ENCODE data around the gene PAFAH2.
A peak's percentile ranks its signal among the peaks of the same experiment; 100 is the strongest.

The PAFAH2 gene

DNA sequence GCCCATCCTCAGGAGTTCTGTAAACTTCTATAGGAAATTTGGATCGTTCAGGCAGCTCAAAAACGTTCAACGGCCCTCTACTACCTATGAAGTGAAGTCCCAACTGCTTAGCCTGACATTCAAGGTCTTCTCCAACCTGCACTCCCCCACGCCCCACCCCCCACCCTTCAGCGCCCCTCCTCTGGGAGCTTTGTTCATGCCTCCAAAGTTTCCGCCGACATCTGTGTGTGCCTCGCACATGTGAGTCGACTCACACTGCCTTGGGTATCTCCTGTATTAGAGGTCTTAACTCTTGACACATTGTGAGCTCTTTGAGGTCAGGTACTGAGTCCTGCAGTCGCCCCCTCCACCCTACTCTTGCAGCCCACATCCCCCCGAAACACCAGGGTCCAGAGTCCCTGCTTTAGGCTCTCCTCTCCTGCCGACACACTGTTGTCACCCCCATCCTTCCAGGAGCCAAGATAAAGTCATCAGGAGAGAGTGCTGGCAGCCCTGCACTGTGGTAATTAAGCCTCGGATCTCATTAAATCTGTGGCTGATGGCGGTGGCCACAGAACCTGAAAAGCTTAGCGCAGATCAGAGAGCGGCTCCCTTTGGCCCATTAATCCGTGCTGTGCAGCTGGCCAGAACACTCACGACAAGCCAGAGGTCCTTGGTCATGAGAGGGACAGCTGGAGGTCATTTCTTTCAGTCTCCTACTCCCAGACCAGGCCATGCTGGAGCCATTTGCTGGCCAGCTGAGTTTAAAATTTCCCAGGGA is 1.4 kb upstream of the PAFAH2 start:
- no peaks in the 10 kb centered on the region for H3K36me3 ChIP-seq (ENCODE audit: control insufficient read depth, insufficient read depth, low read length)
- H3K4me3 ChIP-seq (ENCODE audit: low read length) = no peak overlapping the region
- H3K4me1 ChIP-seq (ENCODE audit: control insufficient read depth, insufficient read depth, low read length) = peaks cover 10% of the 10 kb centered on the region
- no peaks in the 10 kb centered on the region for H3K9me3 ChIP-seq (ENCODE audit: control insufficient read depth, low read length)
- H3K9ac ChIP-seq (ENCODE audit: low read length) = no peak overlapping the region
- no peaks in the 10 kb centered on the region for H3K27me3 ChIP-seq (ENCODE audit: control insufficient read depth, insufficient read depth, low read length)

DNA sequence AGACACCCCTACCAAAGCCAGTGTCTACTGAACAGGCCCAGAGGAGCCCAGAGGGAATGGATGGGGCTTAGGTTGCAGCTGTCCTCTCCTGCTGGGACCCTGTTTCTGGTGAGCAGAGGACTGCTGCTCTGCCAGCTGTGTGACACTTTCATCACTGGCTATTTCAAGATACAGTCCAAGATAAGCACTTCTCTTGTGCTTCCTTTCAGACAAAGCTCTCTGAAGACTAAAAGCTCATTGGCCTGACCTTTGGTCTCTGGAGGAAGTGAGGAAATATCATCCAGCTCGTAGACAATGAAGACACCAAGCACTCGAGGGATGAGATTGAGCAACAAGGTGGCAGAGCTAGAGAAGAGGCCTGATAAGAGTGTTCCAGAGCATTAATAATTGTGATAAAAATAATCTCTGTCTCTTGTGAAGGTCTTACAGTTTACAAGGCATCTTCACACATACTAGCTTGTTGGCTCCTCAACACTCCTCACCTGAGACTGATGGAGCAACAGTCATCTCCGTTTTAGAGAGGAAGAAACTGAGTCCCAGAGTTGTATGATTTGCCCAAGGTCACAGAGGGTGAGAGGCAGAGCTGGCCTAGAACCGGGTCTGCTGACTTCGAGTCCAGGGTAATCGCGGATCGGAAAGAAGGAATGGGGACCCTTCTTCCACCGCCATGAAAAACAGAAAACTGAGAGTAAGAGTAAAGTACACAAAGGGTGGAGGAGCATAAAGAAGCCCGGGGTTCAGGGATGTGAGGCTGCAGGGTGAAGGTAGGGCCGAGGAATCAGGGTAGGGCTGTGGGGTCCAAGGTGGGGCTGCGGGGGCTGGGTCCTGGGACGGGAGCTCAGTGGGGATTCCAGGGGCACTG is 666 bp downstream of the PAFAH2 start:
- peak overlapping the region; percentile 81 for H3K9ac ChIP-seq (ENCODE audit: low read length)
- peak overlapping the region; percentile 68 for H3K4me3 ChIP-seq (ENCODE audit: low read length)
- H3K4me1 ChIP-seq (ENCODE audit: control insufficient read depth, insufficient read depth, low read length) = peaks cover 10% of the 10 kb centered on the region
- H3K27me3 ChIP-seq (ENCODE audit: control insufficient read depth, insufficient read depth, low read length) = no peaks in the 10 kb centered on the region
- no peaks in the 10 kb centered on the region for H3K9me3 ChIP-seq (ENCODE audit: control insufficient read depth, low read length)
- H3K36me3 ChIP-seq (ENCODE audit: control insufficient read depth, insufficient read depth, low read length) = no peaks in the 10 kb centered on the region

DNA sequence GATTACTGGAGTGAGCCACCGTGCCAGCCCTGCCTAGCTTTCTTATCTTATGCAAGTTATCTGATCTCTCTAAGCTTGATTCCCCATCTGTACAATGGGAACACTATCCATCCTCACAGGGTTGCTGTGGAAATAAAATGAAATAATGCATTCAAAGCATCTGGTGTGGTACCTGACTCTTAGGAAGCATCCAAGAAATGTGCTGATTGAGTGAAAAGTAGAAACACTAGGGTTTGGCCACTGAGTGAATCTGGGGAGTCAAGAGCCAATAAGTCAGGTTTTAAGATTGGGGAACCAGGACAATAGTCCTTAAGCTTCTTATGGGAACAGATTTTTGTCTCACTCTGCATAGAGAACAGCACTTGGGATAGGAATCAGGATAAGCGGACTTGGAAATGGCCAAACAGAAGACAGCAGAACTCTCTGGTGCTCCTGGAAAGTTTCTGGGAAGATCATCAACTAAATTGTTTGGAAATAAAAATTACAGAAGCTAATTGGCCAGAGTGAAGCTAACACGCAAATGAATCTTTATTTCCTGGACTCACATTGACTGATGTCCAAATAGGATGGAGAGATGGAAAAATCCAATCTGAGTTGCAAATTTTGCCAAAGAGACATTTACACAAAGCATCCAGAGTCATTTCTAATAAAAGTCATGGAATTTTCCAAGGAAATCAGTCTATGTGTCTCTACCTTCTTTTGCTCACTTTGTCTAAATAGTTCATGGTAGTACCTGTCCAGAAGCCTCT is 3.3 kb downstream of the PAFAH2 start:
- H3K9ac ChIP-seq (ENCODE audit: low read length) = no peak overlapping the region
- H3K27me3 ChIP-seq (ENCODE audit: control insufficient read depth, insufficient read depth, low read length) = no peaks in the 10 kb centered on the region

GRCh38 chr1:25993197-25993951 is 4.5 kb downstream of the PAFAH2 start:
- Histone ChIP-seq H3K9ac (ENCODE audit: low read length) (no peak overlapping the region), H3K4me1 (ENCODE audit: control insufficient read depth, insufficient read depth, low read length) (peaks cover 10% of the 10 kb centered on the region), H3K4me3 (ENCODE audit: low read length) (no peak overlapping the region), H3K27me3 (ENCODE audit: control insufficient read depth, insufficient read depth, low read length) (no peaks in the 10 kb centered on the region), H3K36me3 (ENCODE audit: control insufficient read depth, insufficient read depth, low read length) (peaks cover 7% of the 10 kb centered on the region), H3K9me3 (ENCODE audit: control insufficient read depth, low read length) (no peaks in the 10 kb centered on the region)

More for the DNA sequence above, 3.3 kb downstream of the PAFAH2 start:
- no peak overlapping the region for H3K4me3 ChIP-seq (ENCODE audit: low read length)
- H3K9me3 ChIP-seq (ENCODE audit: control insufficient read depth, low read length) = no peaks in the 10 kb centered on the region
- H3K4me1 ChIP-seq (ENCODE audit: control insufficient read depth, insufficient read depth, low read length) = peaks cover 10% of the 10 kb centered on the region
- peaks cover 1% of the 10 kb centered on the region for H3K36me3 ChIP-seq (ENCODE audit: control insufficient read depth, insufficient read depth, low read length)

GRCh38 chr1:25992689-25993171 is 5.1 kb downstream of the PAFAH2 start:
- no peaks in the 10 kb centered on the region for H3K27me3 ChIP-seq (ENCODE audit: control insufficient read depth, insufficient read depth, low read length)
- H3K9ac ChIP-seq (ENCODE audit: low read length) = no peak overlapping the region
- H3K4me1 ChIP-seq (ENCODE audit: control insufficient read depth, insufficient read depth, low read length) = peaks cover 10% of the 10 kb centered on the region
- no peaks in the 10 kb centered on the region for H3K9me3 ChIP-seq (ENCODE audit: control insufficient read depth, low read length)
- no peak overlapping the region for H3K4me3 ChIP-seq (ENCODE audit: low read length)
- peaks cover 7% of the 10 kb centered on the region for H3K36me3 ChIP-seq (ENCODE audit: control insufficient read depth, insufficient read depth, low read length)

DNA sequence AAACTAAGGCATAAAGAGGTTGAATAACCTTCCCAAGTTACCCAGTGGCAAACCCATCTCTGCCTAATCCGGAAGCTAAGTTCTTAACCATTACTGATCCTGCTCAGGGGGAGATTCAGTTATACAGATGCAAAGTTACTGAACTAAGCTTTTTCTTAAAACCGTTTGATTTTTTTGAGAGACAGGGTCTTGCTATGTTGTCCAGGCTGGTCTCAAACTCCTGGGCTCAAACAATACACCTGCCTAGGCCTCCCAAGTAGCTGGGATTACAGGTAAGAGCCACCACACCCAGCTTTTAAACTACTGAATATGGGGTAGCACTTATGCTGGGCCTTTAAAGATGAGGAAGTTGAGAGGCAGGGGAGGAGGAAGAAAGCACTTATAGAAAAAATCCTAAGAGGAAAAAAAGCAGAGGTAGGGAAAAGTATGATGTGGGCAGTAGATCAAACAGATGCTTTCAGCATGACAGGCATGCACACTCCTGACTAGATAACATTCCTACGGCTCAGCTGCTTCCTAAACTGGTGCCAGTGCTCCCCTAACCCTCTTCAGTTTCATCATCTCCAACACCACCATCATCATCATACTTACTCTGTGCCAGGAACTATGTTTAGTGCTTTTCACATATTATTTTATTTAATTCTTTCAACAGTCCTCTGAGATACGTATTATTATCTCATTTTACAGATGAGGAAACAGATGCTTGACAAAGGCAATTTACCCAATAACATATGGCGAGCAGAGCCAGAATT is 5.8 kb downstream of the PAFAH2 start:
- no peak overlapping the region for H3K9ac ChIP-seq (ENCODE audit: low read length)
- no peak overlapping the region for H3K4me3 ChIP-seq (ENCODE audit: low read length)
- H3K36me3 ChIP-seq (ENCODE audit: control insufficient read depth, insufficient read depth, low read length) = peaks cover 7% of the 10 kb centered on the region
- H3K9me3 ChIP-seq (ENCODE audit: control insufficient read depth, low read length) = no peaks in the 10 kb centered on the region
- peaks cover 5% of the 10 kb centered on the region for H3K4me1 ChIP-seq (ENCODE audit: control insufficient read depth, insufficient read depth, low read length)
- H3K27me3 ChIP-seq (ENCODE audit: control insufficient read depth, insufficient read depth, low read length) = no peaks in the 10 kb centered on the region

DNA sequence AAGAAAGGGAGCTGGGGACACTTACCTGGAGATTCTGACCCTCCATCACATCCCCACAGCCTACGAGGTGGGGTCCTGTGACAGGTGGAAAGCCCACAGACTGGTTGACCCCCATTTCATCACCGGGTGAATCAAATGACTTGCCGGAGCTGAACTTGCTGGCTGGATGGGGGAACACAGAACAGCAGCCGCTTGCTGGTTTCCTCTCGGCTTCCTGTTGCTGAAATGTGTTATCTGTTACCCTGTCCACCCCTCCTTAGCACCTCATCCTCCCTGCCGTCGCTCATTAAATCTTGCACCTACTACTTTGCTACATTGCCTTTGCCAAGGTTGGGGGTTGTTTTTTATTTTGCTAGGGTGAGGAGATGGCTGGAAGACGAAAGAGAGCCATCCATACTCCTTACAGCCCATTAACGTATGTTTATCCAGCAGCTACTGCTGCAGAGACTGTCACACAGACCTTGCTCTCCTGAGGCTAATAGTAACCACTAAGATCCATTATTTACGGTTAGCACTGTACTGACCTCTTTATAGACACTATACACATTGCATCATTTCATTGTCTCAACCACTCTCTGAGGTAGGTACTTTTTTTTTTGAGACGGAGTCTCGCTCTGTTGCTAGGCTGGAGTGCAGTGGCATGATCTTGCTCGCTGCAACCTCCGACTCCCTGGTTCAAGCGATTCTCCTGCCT is 7.0 kb downstream of the PAFAH2 start:
- Histone ChIP-seq H3K9me3 (ENCODE audit: control insufficient read depth, low read length) (no peaks in the 10 kb centered on the region), H3K4me1 (ENCODE audit: control insufficient read depth, insufficient read depth, low read length) (no peaks in the 10 kb centered on the region), H3K9ac (ENCODE audit: low read length) (no peak overlapping the region), H3K36me3 (ENCODE audit: control insufficient read depth, insufficient read depth, low read length) (peaks cover 7% of the 10 kb centered on the region), H3K27me3 (ENCODE audit: control insufficient read depth, insufficient read depth, low read length) (no peaks in the 10 kb centered on the region), H3K4me3 (ENCODE audit: low read length) (no peak overlapping the region)

GRCh38 chr1:25990251-25990650 is 7.6 kb downstream of the PAFAH2 start:
- Histone ChIP-seq H3K4me1 (ENCODE audit: control insufficient read depth, insufficient read depth, low read length) (no peaks in the 10 kb centered on the region), H3K27me3 (ENCODE audit: control insufficient read depth, insufficient read depth, low read length) (no peaks in the 10 kb centered on the region), H3K36me3 (ENCODE audit: control insufficient read depth, insufficient read depth, low read length) (peaks cover 7% of the 10 kb centered on the region), H3K9me3 (ENCODE audit: control insufficient read depth, low read length) (no peaks in the 10 kb centered on the region), H3K9ac (ENCODE audit: low read length) (no peak overlapping the region), H3K4me3 (ENCODE audit: low read length) (no peak overlapping the region)

DNA sequence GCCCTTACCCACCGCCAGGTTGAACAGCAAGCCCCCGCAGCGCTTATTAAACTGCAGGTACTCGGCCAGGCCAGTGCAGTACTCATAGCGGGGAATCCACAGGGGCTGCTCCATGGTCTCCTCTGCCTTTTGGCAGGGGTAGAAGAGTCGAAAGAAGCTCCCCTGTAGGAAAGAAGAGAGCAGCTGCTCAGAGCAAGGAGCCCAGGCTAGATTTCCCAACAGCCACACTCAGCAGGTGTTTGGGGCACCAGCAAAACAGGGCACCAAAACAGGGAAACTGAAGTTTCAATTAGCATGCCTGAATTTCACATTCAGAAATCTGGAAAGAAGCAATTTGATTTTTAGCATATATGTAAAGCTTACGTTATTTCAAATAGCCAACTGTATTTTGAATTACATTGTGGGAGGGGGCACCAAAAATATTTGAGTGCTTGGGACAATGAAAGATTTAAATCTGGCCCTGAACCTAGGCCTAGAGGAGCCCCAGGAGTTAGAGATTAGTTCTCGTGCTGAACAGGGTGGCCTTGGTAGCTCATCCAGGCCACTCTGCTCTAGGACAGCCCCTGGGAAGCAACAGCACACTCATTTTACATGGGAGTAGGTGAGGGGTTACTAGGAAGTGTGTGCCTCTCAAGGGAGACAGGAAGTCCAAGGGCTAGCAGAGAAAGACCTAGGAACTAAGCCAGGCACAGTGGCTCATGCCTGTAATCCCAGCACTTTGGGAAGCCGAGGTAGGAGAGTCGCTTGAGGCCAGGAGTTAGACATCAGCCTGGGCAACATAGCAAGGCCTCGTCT is 8.2 kb downstream of the PAFAH2 start:
- H3K9me3 ChIP-seq (ENCODE audit: control insufficient read depth, low read length) = no peaks in the 10 kb centered on the region
- H3K27me3 ChIP-seq (ENCODE audit: control insufficient read depth, insufficient read depth, low read length) = no peaks in the 10 kb centered on the region
- H3K4me3 ChIP-seq (ENCODE audit: low read length) = no peak overlapping the region
- H3K36me3 ChIP-seq (ENCODE audit: control insufficient read depth, insufficient read depth, low read length) = peaks cover 7% of the 10 kb centered on the region
- no peak overlapping the region for H3K9ac ChIP-seq (ENCODE audit: low read length)
- H3K4me1 ChIP-seq (ENCODE audit: control insufficient read depth, insufficient read depth, low read length) = no peaks in the 10 kb centered on the region

- Histone ChIP-seq H3K9ac (ENCODE audit: low read length) (no peak overlapping the region), H3K4me1 (ENCODE audit: control insufficient read depth, insufficient read depth, low read length) (no peaks in the 10 kb centered on the region), H3K27me3 (ENCODE audit: control insufficient read depth, insufficient read depth, low read length) (no peaks in the 10 kb centered on the region), H3K9me3 (ENCODE audit: control insufficient read depth, low read length) (no peaks in the 10 kb centered on the region), H3K36me3 (ENCODE audit: control insufficient read depth, insufficient read depth, low read length) (peaks cover 8% of the 10 kb centered on the region), H3K4me3 (ENCODE audit: low read length) (no peak overlapping the region)
Observed at GRCh38 chr1:25987951-25988350, 9.9 kb downstream of the PAFAH2 start.

All from mucosa of stomach (tissue), 1 donor.